IPS DF 6.9 (cell line): ENCODE measurements around the gene MIPOL1.
"Not testable (repeated sequence)": the region's sequence is repeated elsewhere in the genome, so short reads cannot be mapped to it uniquely, and the experiment has no call there.

Source experiments
- DNase-seq: peaks from one replicate; pipeline ENCODE4 v3.0.0-alpha.2; 2013; ENCODE audit warnings: low read depth, low spot score
- H3K27ac ChIP-seq: one replicate; pipeline ENCODE4 v1.5.1; 2013; ENCODE audit warnings: low read length, control low read depth
- H3K27me3 ChIP-seq: 2 replicates; pipeline ENCODE4 v1.6.1; 2013; ENCODE audit warnings: mild to moderate bottlenecking, low read length; ENCODE audit not compliant: control insufficient read depth, insufficient read depth
- H3K36me3 ChIP-seq: 2 replicates; pipeline ENCODE4 v1.6.1; 2013; ENCODE audit warnings: low read length; ENCODE audit not compliant: control insufficient read depth, insufficient read depth
- H3K4me1 ChIP-seq: 2 replicates; pipeline ENCODE4 v1.6.1; 2013; ENCODE audit warnings: low read length; ENCODE audit not compliant: control insufficient read depth, insufficient read depth
- H3K4me3 ChIP-seq: 2 replicates; pipeline ENCODE4 v1.5.1; 2013; ENCODE audit warnings: mild to moderate bottlenecking, low read length
- H3K9me3 ChIP-seq: 2 replicates; pipeline ENCODE4 v1.6.1; 2013; ENCODE audit warnings: low read length, inconsistent platforms; ENCODE audit not compliant: control insufficient read depth, insufficient read depth
- WGBS: extraction: QIAGEN DNeasy Blood & Tissue Kit; methylation state at CpG from one replicate; pipeline ENCODE4 v1.1.7; 2013; ENCODE audit warnings: mixed read lengths, missing lambda C conversion rate; ENCODE audit not compliant: insufficient read length, insufficient coverage; 5-methylcytosine and 5-hydroxymethylcytosine counted together

Gene MIPOL1

GRCh38 chr14:37555596-37555995 lies 357.9 kb downstream of the MIPOL1 start:
- WGBS, result no CpG with 5 or more reads among the region's 33 CpGs
- not testable (repeated sequence) for H3K36me3 ChIP-seq, H3K4me3 ChIP-seq, H3K4me1 ChIP-seq, DNase-seq, H3K9me3 ChIP-seq, H3K27me3 ChIP-seq, H3K27ac ChIP-seq

- no peaks in the 10 kb centered on the region for H3K27me3 ChIP-seq
- no peaks in the 10 kb centered on the region for H3K36me3 ChIP-seq
- DNase-seq, result no peak
- no peaks in the 10 kb centered on the region for H3K4me1 ChIP-seq
- no CpG with 5 or more reads among the region's 4 CpGs for WGBS
- H3K9me3 ChIP-seq, result no peaks in the 10 kb centered on the region
- H3K27ac ChIP-seq, result no peak overlapping the region
- H3K4me3 ChIP-seq, result no peak overlapping the region
Observed at GRCh38 chr14:37558740-37559139, 361.0 kb downstream of the MIPOL1 start.

GRCh38 chr14:37559386-37559785 lies 361.6 kb downstream of the MIPOL1 start:
- Histone ChIP-seq H3K4me1 (no peaks in the 10 kb centered on the region), H3K27ac (no peak overlapping the region), H3K4me3 (no peak overlapping the region), H3K36me3 (no peaks in the 10 kb centered on the region), H3K9me3 (no peaks in the 10 kb centered on the region), H3K27me3 (no peaks in the 10 kb centered on the region)
- no peak for DNase-seq
- no CpG with 5 or more reads among the region's 6 CpGs for WGBS

- no peaks in the 10 kb centered on the region for H3K9me3 ChIP-seq
- no peak overlapping the region for H3K4me3 ChIP-seq
- H3K4me1 ChIP-seq, result no peaks in the 10 kb centered on the region
- no CpG with 5 or more reads among the region's 2 CpGs for WGBS
- H3K36me3 ChIP-seq, result no peaks in the 10 kb centered on the region
- DNase-seq, result no peak
- no peaks in the 10 kb centered on the region for H3K27me3 ChIP-seq
- H3K27ac ChIP-seq, result no peak overlapping the region
Observed at GRCh38 chr14:37563189-37563588, 365.5 kb downstream of the MIPOL1 start.

- no peaks in the 10 kb centered on the region for H3K36me3 ChIP-seq
- no peaks in the 10 kb centered on the region for H3K9me3 ChIP-seq
- no peaks in the 10 kb centered on the region for H3K27me3 ChIP-seq
- no peak for DNase-seq
- no peaks in the 10 kb centered on the region for H3K4me1 ChIP-seq
- H3K4me3 ChIP-seq, result no peak overlapping the region
- WGBS, result no CpG with 5 or more reads among the region's 1 CpG
- H3K27ac ChIP-seq, result no peak overlapping the region
Observed at GRCh38 chr14:37565550-37565949, 367.8 kb downstream of the MIPOL1 start.

- Histone ChIP-seq H3K4me1 (no peaks in the 10 kb centered on the region), H3K27ac (no peak overlapping the region), H3K27me3 (no peaks in the 10 kb centered on the region), H3K36me3 (no peaks in the 10 kb centered on the region), H3K9me3 (no peaks in the 10 kb centered on the region), H3K4me3 (no peak overlapping the region)
- no peak for DNase-seq
- WGBS, result no CpG with 5 or more reads among the region's 3 CpGs
Observed at GRCh38 chr14:37566811-37567371, 369.2 kb downstream of the MIPOL1 start.

- no CpG with 5 or more reads among the region's 7 CpGs for WGBS
- H3K27me3 ChIP-seq, result no peaks in the 10 kb centered on the region
- H3K9me3 ChIP-seq, result no peaks in the 10 kb centered on the region
- DNase-seq, result no peak
- no peaks in the 10 kb centered on the region for H3K4me1 ChIP-seq
- no peak overlapping the region for H3K27ac ChIP-seq
- H3K4me3 ChIP-seq, result no peak overlapping the region
- H3K36me3 ChIP-seq, result no peaks in the 10 kb centered on the region
Observed at GRCh38 chr14:37569729-37570128, 372.0 kb downstream of the MIPOL1 start.

GRCh38 chr14:37571391-37571790 lies 373.7 kb downstream of the MIPOL1 start:
- H3K27me3 ChIP-seq, result 0 out of 2 replicates have a peak, but pooled peaks cover 1% of the 10 kb centered on the region
- no peaks in the 10 kb centered on the region for H3K4me1 ChIP-seq
- no peak overlapping the region for H3K27ac ChIP-seq
- no peaks in the 10 kb centered on the region for H3K9me3 ChIP-seq
- 100% methylated on average over 1 of the region's 4 CpGs for WGBS
- no peak overlapping the region for H3K4me3 ChIP-seq
- no peak for DNase-seq
- H3K36me3 ChIP-seq, result no peaks in the 10 kb centered on the region

- Histone ChIP-seq H3K4me3 (no peak overlapping the region), H3K9me3 (no peaks in the 10 kb centered on the region), H3K36me3 (no peaks in the 10 kb centered on the region), H3K27ac (no peak overlapping the region), H3K27me3 (0 out of 2 replicates have a peak, but pooled peaks cover 1% of the 10 kb centered on the region), H3K4me1 (no peaks in the 10 kb centered on the region)
- WGBS, result no CpG with 5 or more reads among the region's 2 CpGs
- DNase-seq, result no peak
Observed at GRCh38 chr14:37573356-37573755, 375.6 kb downstream of the MIPOL1 start.

GRCh38 chr14:37579274-37579673 lies 381.5 kb downstream of the MIPOL1 start:
- Histone ChIP-seq H3K27me3 (peaks cover 27% of the 10 kb centered on the region), H3K4me1 (no peaks in the 10 kb centered on the region), H3K4me3 (no peak overlapping the region), H3K9me3 (no peaks in the 10 kb centered on the region), H3K36me3 (no peaks in the 10 kb centered on the region), H3K27ac (no peak overlapping the region)
- WGBS, result no CpG with 5 or more reads among the region's 9 CpGs
- no peak for DNase-seq

GRCh38 chr14:37580146-37580545 lies 382.4 kb downstream of the MIPOL1 start:
- Histone ChIP-seq H3K9me3 (no peaks in the 10 kb centered on the region), H3K27me3 (peaks cover 36% of the 10 kb centered on the region), H3K4me3 (no peak overlapping the region), H3K4me1 (no peaks in the 10 kb centered on the region; the same call in 1 of the 2 replicates), H3K27ac (no peak overlapping the region), H3K36me3 (no peaks in the 10 kb centered on the region)
- no CpG with 5 or more reads among the region's 2 CpGs for WGBS
- no peak for DNase-seq
